ENCODE results near the gene COA7. TPM values are rescaled to one million over a fixed set of nuclear protein-coding genes. Genes with fewer than 3 reads are reported as not detected.
"Not testable (repeated sequence)": the region's sequence is repeated elsewhere in the genome, so short reads cannot be mapped to it uniquely, and the experiment has no call there.

The COA7 gene
- total RNA-seq, 1 donor from 2014 or later = 9.8 TPM

DNA sequence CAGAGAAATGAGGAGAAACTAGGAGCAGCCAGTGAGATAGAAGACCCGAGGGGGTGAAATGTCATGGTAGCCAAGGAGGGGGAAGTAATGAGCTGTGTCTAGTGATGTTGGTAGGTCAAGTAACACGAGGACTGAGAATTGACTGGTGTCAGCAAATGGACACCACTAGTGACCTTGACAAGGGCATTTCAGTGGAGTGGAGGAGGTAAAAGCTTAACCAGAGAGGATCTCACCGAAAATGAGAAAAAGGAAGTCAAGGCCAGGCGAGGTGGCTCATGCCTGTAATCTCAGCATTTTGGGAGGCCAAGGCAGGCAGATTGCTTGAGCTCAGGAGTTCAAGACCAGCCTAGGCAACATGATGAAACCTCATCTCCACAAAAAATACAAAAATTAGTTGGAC is 25.1 kb upstream of the COA7 start:
- Histone ChIP-seq H3K27me3 (no peaks in the 10 kb centered on the region), H3K4me3 (no peak overlapping the region), H3K36me3 (no peaks in the 10 kb centered on the region), H3K27ac (no peak overlapping the region), H3K4me1 (peaks cover 16% of the 10 kb centered on the region), H3K9me3 (no peaks in the 10 kb centered on the region)
- no peak for DNase-seq (ENCODE audit: extremely low spot score in 2 of 2)
- no peak for TF ChIP-seq POLR2A (IDR thresholded peaks at IDR 0.05)
- TF ChIP-seq POLR2AphosphoS5 (IDR thresholded peaks at IDR 0.05; ENCODE audit: insufficient read depth in 1 of 2, low read depth in 1 of 2) = no peak
- no peak for TF ChIP-seq CTCF (IDR thresholded peaks at IDR 0.05)
- intact Hi-C loops (cut with DNase I) = no loop called here

DNA sequence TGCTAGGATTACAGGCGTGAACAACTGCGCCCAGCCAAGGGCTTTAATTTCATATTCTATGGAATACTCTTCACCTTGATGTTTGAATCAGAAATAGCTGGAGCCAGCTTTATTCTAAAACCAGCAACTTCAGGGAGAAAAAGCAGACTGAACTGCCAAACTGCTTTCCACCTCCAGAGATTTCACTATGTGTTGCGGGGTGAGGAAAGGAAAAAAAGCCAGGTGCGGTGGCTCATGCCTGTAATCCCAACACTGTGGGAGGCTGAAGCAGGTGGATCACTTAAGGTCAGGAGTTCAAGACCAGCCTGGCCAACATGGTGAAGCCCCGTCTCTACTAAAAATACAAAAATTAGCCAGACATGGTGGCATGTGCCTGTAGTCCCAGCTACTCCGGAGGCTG is 17.1 kb upstream of the COA7 start:
- intact Hi-C loops (cut with DNase I); H3K36me3 ChIP-seq; DNase-seq (ENCODE audit: extremely low spot score in 2 of 2); H3K27me3 ChIP-seq; H3K4me1 ChIP-seq; H3K27ac ChIP-seq; H3K9me3 ChIP-seq; H3K4me3 ChIP-seq: not testable (repeated sequence)

- no peaks in the 10 kb centered on the region for H3K9me3 ChIP-seq
- intact Hi-C loops (cut with DNase I) = no loop called here
- no peaks in the 10 kb centered on the region for H3K27me3 ChIP-seq
- no peaks in the 10 kb centered on the region for H3K4me1 ChIP-seq
- TF ChIP-seq POLR2A (IDR thresholded peaks at IDR 0.05) (no peak), POLR2AphosphoS5 (IDR thresholded peaks at IDR 0.05; ENCODE audit: insufficient read depth in 1 of 2, low read depth in 1 of 2) (no peak), CTCF (IDR thresholded peaks at IDR 0.05) (no peak)
- no peaks in the 10 kb centered on the region for H3K36me3 ChIP-seq
- no peak for DNase-seq (ENCODE audit: extremely low spot score in 2 of 2)
- no peak overlapping the region for H3K27ac ChIP-seq
- no peak overlapping the region for H3K4me3 ChIP-seq
Measured at GRCh38 chr1:52713590-52713989, 15.4 kb upstream of the COA7 start.

GRCh38 chr1:52709016-52709415 is 10.9 kb upstream of the COA7 start:
- Histone ChIP-seq H3K27me3 (no peaks in the 10 kb centered on the region), H3K4me3 (no peak overlapping the region), H3K36me3 (no peaks in the 10 kb centered on the region), H3K4me1 (no peaks in the 10 kb centered on the region), H3K9me3 (no peaks in the 10 kb centered on the region), H3K27ac (no peak overlapping the region)
- intact Hi-C loops (cut with DNase I) = no loop called here
- TF ChIP-seq POLR2A (IDR thresholded peaks at IDR 0.05) = no peak
- no peak for TF ChIP-seq POLR2AphosphoS5 (IDR thresholded peaks at IDR 0.05; ENCODE audit: insufficient read depth in 1 of 2, low read depth in 1 of 2)
- TF ChIP-seq CTCF (IDR thresholded peaks at IDR 0.05) = no peak
- no peak for DNase-seq (ENCODE audit: extremely low spot score in 2 of 2)

DNA sequence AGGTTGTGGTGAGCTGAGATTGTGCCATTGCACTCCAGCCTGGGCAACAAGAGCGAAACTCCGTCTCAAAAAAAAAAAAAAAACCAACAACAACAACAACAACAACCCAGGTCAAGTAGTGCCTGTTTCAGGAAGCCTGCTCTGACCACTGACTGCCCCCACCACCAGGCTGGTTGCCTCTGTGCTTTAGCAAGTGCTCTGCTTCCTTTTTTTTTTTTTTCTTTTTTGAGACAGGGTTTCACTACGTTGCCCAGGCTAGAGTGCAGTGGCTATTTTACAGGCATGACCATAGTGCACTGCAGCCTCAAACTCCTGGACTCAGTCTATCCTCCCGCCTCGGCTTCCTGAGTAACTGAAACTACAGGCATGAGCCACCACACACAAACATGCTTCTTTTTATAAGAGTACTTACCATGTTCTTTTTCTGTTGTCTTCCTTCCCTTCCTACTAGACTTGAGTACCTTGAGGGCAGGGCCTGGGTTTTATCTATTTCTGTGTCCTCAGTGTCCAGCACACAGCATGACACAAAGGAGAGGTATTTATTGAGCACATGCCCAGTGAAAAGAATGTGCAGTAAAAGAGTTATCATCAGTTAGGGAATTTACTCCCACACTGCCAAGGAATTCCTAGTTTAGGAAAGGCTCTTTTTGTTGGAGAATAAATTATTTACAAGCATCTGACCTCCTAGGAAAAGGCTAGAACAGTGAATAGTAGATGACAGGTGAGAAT is 9.9 kb upstream of the COA7 start:
- H3K27me3 ChIP-seq = no peaks in the 10 kb centered on the region
- H3K9me3 ChIP-seq = no peaks in the 10 kb centered on the region
- DNase-seq (ENCODE audit: extremely low spot score in 2 of 2) = no peak
- intact Hi-C loops (cut with DNase I) = no loop called here
- H3K4me3 ChIP-seq = no peak overlapping the region
- TF ChIP-seq CTCF (IDR thresholded peaks at IDR 0.05) (no peak), POLR2AphosphoS5 (IDR thresholded peaks at IDR 0.05; ENCODE audit: insufficient read depth in 1 of 2, low read depth in 1 of 2) (no peak), POLR2A (IDR thresholded peaks at IDR 0.05) (no peak)
- H3K27ac ChIP-seq = no peak overlapping the region
- peaks cover 7% of the 10 kb centered on the region for H3K4me1 ChIP-seq
- no peaks in the 10 kb centered on the region for H3K36me3 ChIP-seq

All from vagina (tissue), 2 donors.